ENCODE measurements around the gene CFAP46.

The CFAP46 gene

GRCh38 chr10:132926070-132926469 lies 16.3 kb downstream of the CFAP46 start:
- TF ChIP-seq, protein P1, sequence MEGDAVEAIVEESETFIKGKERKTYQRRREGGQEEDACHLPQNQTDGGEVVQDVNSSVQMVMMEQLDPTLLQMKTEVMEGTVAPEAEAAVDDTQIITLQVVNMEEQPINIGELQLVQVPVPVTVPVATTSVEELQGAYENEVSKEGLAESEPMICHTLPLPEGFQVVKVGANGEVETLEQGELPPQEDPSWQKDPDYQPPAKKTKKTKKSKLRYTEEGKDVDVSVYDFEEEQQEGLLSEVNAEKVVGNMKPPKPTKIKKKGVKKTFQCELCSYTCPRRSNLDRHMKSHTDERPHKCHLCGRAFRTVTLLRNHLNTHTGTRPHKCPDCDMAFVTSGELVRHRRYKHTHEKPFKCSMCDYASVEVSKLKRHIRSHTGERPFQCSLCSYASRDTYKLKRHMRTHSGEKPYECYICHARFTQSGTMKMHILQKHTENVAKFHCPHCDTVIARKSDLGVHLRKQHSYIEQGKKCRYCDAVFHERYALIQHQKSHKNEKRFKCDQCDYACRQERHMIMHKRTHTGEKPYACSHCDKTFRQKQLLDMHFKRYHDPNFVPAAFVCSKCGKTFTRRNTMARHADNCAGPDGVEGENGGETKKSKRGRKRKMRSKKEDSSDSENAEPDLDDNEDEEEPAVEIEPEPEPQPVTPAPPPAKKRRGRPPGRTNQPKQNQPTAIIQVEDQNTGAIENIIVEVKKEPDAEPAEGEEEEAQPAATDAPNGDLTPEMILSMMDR (IDR thresholded peaks at IDR 0.05), result no peak

- TF ChIP-seq, protein P1 (IDR thresholded peaks at IDR 0.05), result no peak
These were observed 16.8 kb downstream of the CFAP46 start for GRCh38 chr10:132925614-132926013.

- TF ChIP-seq, protein P1 (IDR thresholded peaks at IDR 0.05), result no peak
These were observed 17.3 kb downstream of the CFAP46 start for GRCh38 chr10:132925071-132925561.

- TF ChIP-seq, protein P1 (IDR thresholded peaks at IDR 0.05), result no peak
These were observed 18.1 kb downstream of the CFAP46 start for GRCh38 chr10:132924046-132924952.

DNA sequence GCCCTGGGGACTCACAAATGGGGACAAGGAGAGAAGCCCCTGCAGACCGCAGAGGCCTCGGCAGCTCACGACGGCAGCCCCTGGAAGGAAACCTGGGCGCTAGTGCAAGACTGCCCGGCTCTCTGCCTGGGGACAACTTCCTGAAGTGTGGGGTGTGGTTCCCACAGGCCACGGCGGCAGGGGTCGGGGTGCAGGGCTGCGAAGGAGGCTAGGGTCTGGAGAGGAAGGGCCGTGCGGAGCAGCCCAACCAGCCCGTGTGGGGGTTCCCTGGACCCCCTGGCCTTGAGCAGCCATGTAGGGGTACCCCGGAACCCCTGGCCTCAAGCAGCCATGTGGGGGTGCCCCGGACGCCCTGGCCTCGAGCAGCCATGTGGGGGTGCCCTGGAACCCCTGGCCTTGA lies 19.5 kb downstream of the CFAP46 start:
- TF ChIP-seq, protein P1 (IDR thresholded peaks at IDR 0.05), result no peak

- TF ChIP-seq, protein P1 (IDR thresholded peaks at IDR 0.05), result no peak
These were observed 20.3 kb downstream of the CFAP46 start for GRCh38 chr10:132921818-132922807.

DNA sequence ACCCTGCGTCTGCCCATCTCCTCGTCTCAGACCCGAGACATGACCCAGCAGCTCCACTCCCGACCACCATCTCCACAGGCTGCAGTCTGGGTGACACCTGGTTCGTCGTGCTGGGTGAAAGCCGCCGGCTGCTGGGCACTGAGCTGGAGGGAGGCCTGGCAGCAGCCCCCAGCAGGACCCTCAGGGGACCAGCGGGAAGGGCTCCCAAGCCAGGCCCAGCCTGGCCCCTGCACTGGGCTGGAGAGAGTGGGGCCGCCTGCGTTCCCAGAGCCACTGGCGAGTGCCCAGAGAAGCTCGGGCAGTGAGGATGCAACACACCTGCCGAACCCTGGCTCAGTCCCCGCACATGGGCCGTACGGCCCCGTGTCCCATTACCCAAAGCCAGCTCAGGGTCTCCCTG lies 21.3 kb downstream of the CFAP46 start:
- TF ChIP-seq, protein P1 (IDR thresholded peaks at IDR 0.05), result no peak

Data from LNCAP (cell line).